ENCODE measurements around the gene TAGLN2. TPM values are rescaled to one million over a fixed set of nuclear protein-coding genes. Genes with fewer than 3 reads are reported as not detected.
A peak's percentile ranks its signal among the peaks of the same experiment; 100 is the strongest.

The TAGLN2 gene
- polyA plus RNA-seq, 1 donor, result 155 TPM

DNA sequence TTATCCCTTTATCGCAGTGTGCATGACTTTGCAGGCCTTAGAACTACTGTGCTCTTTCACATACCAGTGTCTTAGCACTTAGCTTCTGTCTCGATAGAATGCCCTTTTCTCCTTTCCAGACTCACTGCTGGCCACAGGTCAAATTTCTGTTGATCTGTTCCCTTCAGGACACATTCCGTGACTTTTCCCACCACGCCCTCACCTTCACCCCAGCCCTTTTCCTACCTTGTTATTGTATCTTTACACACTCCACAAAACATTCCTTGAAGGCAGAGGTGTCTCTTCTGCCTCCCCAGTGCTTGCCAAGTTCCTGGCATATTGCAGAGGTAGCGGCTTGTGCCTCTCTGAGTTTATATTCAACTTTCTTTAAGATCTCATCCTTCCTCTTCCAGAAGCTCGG is 23.8 kb upstream of the TAGLN2 start:
- no peak for DNase-seq

DNA sequence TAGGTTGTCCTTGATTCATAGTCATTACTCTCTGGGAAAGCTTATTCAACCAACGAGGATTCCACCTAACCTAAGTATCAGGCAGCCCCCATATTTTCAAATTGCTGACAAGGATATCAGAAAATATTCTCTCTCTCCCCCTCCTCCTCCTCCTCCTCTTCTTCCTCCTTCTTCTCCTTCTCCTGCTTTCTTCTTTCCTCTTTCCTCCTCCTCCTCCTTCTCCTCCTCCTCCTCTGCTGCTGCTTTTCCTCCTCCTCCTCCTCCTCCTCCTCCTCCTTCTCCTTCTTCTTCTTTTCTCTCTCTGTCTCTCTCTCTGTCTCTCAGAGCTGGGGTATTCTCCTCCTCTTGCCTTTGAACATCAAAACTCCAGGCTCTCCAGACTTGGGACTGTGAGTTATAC is 22.6 kb upstream of the TAGLN2 start:
- DNase-seq, result no peak

DNA sequence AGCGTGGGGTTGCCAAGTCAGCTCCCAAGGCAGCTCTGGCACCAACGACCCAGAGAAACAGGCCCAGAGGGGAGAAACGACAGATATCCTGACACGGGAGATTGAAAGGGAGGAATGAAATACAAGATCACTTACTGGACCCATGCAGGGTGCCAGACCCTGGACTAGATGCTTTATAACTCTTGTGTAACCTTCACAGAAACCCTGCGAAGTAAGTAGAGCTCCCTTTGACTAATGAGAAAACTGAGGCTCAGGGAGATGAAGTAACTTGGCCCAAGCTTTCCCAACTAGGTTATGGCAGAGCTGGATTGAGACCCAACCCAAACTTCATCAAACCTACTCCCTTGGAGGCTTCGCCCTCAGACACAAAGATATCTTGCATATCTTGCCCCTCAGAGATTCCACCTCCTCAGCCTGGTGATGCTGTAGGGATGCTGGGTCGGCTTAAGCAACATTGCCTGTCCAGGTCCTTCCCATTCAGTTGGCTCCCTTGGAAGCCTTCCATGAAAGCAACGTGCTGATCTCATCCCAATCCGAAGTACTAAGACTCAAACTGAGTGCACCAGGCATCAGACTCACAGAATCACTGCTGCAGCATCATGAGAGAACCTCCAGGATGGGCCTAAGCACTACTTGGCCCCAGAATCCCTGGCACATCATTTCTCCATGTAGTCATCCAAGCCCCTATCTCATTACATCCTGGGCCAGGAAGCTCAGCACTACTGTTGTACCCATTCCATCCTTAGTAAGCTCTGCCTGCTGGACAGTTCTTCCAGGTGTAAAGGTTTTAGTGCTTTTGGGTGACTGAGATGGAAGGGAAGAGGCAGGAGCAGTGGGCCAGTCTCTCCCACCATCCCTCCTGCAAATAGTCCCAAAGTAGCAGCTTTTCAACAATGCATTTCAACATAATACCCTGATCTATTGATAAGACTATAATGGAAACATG is 21.2 kb upstream of the TAGLN2 start:
- no peak for DNase-seq

DNA sequence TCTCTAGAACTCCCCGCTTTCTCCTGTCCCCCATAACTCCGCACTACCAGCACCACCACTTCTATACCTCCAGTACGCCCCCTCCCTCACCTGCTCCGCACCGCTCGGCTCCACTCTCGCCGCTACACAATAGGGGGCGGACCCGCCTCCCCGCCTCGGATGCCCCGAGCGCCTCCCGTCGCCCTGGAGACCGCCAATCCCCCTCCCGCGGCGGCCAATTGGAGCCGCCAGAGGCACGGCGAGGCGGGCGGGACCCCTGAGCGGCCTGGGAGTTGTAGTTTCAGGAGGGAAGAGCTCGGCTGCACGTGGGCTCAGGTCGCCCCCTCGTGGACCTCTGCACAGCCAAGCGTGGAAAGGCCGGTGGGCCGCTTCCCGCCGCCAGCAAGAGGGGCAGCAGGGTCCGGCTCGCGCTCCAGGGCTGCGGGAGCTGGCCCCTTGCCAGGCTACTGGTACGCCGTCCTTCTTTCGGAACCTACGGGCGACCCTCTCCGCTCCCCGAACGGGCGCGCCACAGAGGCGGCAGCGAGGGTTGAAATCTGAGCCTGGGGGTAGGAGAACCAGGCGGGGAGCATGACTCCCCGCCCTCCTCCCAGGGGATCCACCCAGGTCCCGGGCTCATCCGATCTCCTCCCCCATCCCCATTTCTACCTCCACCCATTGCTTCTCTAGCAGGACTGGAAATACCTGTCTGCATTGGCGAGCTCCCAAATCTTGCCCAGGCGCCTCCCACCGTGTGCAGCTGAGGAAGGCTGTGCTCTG is 20.4 kb upstream of the TAGLN2 start, which contains the start of gene IGSF9:
Gene IGSF9 (minus strand): TSS at position 131 of the 759 bp plus-strand sequence. CDS start 2,159 bp downstream, outside the sequence.
- peak; percentile 86 for DNase-seq

DNA sequence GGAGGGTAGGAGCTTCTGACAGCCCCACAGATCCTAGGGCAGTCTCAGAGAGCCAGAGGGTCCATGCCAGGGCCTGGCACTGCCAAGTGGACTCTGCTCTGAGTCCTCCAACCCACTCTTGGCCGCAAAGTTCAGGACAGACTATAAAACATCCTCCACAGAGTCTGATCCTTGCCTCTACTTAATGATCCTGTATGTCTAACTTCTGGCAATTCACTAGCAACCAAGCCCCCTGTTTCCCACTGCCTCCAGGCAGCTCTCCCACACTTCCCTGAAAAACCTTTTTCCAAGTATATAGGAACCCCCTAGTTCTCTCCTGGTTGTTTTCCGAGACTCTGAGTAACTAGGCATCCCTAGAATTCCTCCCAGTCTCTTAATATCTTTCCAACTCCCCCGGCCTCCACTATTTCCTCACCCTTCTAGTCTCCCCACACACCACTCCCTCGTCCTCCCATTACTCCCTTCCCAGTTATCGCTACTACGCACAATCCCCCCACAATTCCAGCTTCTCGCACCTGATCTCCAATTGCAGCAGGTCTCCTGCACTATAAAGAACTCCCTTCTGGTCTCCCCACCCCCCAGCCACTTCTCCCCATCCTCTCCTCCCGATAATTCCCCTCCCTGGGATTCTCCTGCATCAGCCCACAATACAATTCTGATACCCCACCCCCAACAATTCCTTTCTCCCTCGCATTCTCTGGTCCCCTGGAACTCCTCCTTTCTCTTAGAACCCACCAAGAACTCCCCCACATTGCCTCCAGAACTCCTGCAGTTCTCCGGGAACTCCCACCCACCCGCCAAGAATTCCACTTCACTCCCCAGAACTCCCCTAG is 19.5 kb upstream of the TAGLN2 start:
- DNase-seq, result no peak

DNA sequence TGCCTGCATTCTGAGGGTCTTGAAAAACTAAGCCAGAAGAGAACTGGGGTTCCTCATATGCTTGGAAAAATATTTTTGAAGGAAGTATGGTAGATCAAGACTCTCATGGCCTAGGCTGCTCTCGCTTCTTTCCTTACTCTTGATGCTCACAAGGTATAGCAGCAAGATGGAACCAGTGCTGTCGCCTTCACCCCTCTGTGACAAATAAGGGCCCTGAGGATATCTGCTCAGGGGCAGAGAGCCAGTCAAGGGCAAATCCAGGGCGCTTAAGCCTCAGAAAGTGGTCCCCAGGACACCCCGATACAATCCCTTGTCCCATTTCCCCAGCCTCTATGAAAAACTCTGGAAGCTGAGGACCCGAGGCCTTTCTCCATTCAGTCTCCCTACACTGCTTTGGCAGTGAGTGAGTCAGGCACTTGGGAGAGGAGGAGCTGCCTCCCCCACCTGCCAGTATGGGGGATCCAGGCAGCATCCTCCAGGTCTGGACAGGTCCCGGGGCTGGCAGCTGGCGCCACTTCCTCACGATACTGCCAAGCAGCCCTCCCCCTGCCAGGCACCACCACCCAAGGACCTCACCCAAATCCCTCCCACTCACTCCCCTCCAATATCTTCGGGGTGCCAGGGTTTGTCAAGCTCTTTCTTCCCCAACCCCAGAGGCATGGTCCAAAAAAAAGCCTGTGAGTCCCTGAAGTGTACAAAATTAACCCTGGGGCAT is 18.8 kb upstream of the TAGLN2 start:
- DNase-seq, result no peak

DNA sequence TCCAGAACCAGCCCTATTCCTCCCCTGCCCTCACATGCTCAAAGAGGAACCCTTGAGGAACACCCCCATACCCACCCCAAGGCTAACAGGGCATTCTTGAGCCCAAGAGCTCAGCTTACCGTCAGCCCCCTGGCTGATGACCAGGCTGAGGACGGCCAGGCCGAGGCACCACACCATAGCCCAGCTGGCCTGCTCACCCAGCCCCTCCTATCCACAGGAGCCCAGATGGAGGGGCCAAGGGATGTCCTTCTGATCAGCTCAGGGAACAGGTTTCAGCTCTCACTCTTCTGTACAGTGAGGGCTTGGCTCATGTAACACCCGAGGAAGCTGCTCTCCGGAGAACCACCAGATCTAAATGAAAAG is 18.0 kb upstream of the TAGLN2 start:
- no peak for DNase-seq

DNA sequence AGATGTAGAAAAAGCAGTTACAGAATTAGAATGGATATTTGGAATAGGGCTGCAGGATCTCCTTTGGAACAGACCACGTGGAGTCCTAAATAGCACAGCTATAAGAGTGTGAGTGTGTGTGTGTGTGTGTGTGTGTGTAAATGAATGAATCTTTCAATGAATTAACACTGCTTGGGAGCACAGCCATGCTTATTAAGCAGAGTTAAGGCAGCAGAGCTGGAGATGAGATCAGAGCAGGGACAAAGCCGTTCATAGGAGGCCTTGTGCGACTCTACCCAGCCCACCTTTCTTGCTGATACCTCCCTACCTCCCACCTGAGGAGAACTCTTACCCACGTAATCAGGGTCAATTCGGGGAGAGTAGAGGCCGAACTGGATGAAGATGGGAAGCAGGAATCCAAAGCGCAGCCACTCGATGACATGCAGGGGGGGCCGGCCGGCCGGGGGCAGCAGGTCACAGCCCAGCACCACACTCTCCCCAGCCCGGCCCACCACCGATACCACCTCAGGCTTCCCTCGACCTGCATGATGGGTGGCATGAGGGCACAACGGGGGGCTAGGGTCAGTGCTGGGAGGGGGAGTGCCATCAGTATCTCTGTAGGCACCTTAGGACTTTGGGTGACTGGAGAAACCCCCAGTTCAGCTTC is 17.4 kb upstream of the TAGLN2 start:
- no peak for DNase-seq

DNA sequence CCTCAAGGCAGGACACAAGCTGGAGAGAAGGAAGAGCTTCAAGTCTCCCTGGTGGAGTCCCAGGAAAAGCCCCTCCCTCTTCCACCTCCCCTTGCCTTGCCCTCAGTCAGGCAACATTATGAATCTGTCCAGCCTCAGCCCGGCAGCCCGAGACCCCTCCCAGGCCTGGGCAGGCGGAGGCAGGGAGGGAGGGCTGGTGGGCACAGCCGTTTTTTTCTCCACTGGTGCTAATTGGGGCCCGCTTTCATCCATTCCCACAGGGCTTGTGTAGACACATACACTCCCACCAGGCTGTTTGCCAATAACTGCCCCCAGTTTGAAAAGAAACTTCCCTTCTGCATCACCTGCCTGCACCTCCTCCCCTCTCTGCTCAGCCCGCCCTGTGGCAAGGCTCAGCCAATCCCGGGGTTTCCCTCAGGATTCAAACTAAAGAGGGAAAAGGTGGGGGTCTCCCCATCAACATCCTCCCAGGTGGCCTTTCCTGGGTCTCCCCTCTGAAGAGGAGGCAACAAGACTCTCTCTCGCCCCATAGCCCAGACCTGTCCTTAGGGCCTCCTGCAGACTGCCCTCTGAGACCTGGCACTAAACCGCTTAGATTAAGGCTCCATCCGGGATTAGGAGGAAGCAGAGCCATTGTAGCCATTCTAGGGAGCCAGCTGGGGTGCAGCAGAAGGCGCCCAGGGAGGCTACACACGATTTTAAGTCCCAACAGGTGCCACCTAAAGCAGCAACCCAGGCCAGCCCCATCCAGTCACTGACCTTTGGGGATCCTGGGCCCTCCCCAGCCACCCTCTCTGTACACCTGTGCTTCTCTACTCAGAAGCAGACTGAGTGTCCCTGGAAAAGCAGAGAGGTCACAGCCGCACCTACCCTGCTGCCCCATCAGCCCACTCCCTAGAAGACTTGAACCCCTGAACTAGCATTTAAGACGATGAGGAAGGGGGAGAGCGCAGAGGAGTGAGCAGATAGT is 16.6 kb upstream of the TAGLN2 start:
- no peak for DNase-seq

DNA sequence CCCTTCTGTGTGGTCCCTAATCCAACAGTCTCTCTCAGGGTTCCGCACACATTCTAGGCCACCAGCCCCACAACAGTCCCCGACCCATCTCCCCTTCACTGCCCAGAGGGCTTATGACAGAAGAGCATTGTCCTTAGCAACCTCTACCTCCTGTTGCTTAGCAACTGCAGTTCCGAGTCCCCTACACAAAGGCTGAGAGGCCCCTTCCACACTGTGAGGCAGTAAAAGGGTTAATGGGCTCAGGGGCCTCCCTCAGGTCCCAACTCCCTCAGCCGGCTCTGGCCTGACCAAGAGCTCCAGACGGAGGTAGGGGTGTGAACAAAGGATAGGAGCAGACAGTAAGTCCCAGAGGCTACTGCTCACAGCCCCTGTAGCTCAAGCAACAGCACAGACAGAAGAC is 15.8 kb upstream of the TAGLN2 start:
- no peak for DNase-seq

DNA sequence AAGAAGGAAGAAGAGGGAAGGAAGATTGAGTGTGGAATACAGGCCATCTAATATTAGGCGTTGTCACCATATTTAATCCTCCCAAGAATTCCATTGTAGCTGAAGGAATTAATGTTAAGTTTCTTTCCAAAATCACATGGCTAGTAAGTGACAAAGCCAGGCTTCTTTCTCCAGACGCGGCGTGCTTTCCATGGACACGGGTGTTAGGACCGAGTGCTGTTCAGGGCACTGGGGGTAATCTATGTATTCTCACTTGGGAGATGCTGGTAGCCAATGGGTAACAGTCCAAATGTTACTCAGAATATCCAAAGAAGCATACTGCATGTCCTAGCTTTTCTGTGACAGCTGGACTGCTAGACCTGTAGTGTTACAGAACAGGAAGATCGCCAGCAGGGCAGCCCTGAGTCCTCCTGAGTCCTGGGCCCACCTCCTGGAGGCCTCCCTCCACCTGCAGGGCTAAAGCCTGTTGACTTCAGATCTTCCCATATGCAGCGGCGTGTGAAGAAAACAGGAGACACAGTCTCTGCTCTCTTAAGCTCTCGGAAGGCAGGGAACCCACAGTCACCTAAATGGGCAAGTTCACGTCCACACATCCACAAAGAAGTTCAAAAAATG is 14.8 kb upstream of the TAGLN2 start:
- no peak for DNase-seq

DNA sequence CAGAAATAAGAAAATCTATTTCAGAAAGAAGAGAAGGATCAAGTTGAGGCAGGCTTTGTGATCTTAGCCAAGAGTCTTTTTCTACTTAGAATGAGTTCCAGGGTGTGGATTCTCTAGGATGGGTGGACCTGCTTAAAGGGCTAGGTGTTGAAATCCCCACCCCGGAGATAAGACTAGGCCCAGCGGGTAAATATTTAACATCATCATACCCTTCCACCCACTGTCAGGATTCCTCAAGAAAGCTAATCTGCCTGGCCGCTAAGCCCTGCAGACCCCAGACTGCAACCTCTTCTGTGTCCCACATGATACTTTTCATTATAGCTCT is 14.3 kb upstream of the TAGLN2 start:
- DNase-seq, result no peak

DNA sequence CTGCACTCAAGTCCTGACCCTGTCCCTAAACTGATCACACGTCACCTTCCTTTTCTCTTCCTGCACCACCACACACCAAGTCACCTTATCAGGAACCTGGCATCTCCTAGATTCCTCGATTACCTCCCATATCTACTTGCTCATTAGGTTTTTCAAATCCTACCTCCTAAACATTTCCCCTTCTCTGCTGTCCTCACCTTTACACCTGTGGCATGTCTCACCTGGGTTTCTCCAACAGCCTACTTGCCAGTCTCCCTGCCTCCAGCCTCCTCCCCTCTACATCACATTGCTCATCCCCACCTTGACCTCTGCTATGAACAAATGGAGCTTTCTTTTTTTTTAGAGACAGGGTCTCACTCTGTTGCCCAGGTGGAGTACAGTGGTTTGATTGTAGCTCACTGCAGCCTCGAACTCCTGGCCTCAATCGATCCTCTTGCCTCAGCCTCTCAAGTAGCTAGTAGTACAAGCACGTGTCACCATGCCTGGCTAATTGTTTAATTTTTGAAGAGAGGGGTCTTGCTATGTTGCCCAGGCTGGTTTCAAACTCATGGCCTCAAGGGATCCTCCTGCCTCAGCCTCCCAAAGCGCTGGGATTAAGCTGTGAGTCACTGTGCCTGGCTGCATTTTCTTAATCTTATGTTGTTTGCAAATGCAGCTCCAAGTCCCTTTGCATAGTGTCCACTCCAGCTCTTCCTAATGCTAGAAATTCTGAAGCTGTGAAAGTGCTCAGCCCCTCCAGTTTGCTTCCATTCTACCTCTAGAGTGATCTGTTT is 13.8 kb upstream of the TAGLN2 start:
- DNase-seq, result no peak

DNA sequence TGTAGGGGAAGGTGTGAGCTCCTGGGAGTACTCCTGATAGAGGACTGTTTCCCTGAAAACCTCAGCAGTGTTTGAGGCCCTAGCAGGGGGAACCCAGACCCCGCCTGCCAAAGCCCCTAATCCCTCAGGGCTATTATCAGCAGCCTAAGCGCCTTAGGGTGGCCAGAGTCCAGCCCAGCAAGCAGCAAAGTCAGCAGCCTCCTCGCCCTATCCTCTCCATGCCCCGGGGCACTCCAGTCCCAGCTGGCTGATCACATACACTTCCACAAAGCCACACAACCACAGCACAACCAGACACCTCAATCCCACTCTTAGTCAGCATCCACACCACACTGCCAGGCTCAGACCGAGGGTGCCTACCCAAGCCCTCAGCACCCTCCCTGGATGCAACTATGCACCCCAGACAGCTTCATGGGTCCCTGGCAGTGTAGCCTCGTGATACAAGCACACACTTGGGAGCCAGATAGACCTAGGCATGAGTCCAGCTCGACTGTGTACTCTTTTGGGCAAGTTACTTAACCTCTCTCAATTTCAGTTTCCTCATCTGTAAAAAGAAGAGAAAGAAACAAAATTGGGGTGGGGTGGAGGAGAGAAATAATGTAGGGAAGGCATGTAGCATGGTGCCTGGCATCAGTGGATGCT is 13.0 kb upstream of the TAGLN2 start:
- no peak for DNase-seq

DNA sequence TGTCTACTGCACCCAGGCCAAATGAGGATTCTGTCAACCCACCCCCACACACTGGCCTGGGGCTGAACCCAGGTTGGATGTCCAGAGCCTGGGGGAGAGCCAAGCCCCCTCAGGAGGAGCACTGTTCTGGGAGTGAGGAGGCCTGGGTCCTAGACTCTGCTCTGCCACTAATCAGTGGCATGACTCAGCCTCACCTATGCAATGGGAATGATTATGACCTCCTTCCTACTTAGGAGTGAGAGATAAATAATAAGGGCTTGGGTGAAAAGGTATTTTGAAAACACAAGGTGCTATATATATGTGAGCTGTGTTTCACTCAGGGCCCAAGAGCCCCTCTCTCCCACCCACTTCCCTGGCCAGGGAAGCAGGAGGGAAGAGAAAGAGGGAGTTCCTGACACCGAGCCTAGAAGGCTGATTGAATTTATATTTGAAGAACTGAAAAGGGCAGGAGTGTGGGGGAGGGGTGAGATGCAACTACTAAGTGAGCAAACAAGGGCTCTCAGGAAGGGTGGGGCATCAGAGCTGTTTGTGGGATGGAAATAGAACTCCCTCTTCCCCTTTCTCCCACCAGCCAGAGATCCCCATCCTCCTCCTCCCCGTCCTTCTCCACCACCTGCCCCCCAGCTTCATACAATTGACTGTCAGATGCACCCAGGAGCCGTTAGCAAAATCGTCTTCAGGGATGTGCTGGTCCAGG is 11.9 kb upstream of the TAGLN2 start:
- DNase-seq, result no peak

DNA sequence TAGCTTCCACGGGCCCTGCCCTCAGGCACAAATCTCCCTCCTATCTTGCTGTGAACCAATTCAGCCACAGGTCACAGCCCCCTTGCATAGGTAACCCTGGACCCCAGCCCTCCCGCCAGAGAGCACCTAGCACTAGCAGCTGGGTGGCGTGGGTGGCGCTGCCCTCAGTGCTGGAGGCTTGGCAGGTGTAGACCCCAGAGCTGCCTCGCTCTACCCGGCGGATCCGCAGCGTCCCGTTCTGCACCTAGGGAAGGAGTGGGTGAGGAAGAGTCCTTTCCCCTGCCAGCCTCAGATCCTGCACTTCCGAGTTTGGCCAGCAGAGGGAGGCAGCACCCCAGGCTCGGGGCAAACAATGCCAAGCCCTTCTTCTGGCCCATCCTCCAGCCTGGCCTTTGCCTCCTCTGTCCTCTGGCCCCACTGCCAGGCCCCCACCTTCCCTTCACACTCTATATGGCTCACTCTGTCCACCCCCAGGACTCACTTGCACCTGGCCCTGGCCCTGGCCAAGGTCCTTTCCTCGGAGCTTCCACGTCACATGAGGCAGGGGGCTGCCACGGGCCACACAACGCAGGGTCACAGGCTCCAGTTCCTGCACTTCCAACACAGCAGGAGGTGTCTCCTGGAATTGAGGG is 11.1 kb upstream of the TAGLN2 start:
- DNase-seq, result peak; percentile 58

DNA sequence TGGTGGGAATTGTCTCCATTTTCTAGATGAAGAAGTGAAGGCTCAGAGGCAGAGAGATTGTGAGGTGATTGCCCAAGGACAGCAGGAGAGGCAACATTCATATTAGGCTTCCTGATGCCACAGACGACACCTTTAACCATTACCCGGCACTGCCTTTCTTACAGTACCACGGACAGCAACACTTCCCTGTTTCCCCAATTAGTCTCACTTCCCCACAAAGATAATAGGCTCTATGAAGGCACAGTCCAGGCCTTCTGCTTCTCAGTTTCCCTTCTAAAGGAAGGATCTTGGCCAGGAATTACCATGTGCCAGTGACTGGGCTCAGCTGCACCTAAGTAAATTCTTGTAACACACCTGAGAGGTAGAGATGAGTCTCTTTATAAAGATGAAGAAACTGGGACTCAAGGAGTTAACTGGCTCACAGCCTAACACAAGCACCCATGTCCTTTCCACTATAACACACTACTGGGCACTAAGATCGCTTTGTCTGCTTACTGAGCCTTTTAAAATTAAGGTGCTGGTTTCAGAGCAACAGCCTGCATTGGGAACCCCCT is 10.5 kb upstream of the TAGLN2 start:
- DNase-seq, result no peak

All from hindlimb muscle (tissue), 1 donor.